H1 (cell line): ENCODE measurements around the gene CCDC47. TPM values are rescaled to one million over a fixed set of nuclear protein-coding genes. Genes with fewer than 3 reads are reported as not detected.

ENCODE experiments used
- CTCF ChIA-PET: fragments of 300-600 bp; sonication (Branson Sonifier 250); formaldehyde crosslinking; loops from one replicate; lab custom pipeline; 2021; ENCODE audit not compliant: partially characterized antibody; lab: Charles Lee
- POLR2A ChIA-PET: fragments of 300-600 bp; sonication (Branson Sonifier 250); formaldehyde crosslinking; loops from one replicate; lab custom pipeline; 2021; ENCODE audit warnings: inconsistent platforms; ENCODE audit not compliant: partially characterized antibody; lab: Charles Lee
- DNase-seq, 2 experiments: peaks; one replicate each; pipeline versions ENCODE4 v3.0.0 to v3.0.0-alpha.2; 2010 to 2022; ENCODE audit warnings: low spot score in 2 of 2, low read depth in 1 of 2, mixed read lengths in 1 of 2
- FAIRE-seq: peaks from 2 replicates; lab custom pipeline; 2011; peaks lifted over from hg19 to GRCh38; lab: Jason Lieb, UNC
- H2AFZ ChIP-seq: 2 replicates; pipeline ENCODE4 v1.8.1; 2012; ENCODE audit warnings: low read length, inconsistent platforms
- H2AK5ac ChIP-seq: 2 replicates; pipeline ENCODE4 v1.6.1; 2013; ENCODE audit warnings: low read depth, low read length
- H2BK120ac ChIP-seq: replicated peaks from 2 replicates; pipeline ENCODE3; 2013; ENCODE audit warnings: low read depth, low read length, inconsistent platforms
- H2BK12ac ChIP-seq: 2 replicates; pipeline ENCODE4 v1.6.1; 2013; ENCODE audit warnings: low read depth, low read length
- H2BK15ac ChIP-seq: 2 replicates; pipeline ENCODE4 v1.6.1; 2013; ENCODE audit warnings: low read length
- H2BK20ac ChIP-seq: 2 replicates; pipeline ENCODE4 v1.6.1; 2013; ENCODE audit warnings: low read length
- H2BK5ac ChIP-seq: 2 replicates; pipeline ENCODE4 v1.6.1; 2013; ENCODE audit warnings: low read depth, low read length
- H3K14ac ChIP-seq: 2 replicates; pipeline ENCODE4 v1.6.1; 2013; ENCODE audit warnings: inconsistent platforms; ENCODE audit not compliant: insufficient read length
- H3K18ac ChIP-seq: 2 replicates; pipeline ENCODE4 v1.6.1; 2013; ENCODE audit warnings: low read length; ENCODE audit errors: extremely low read depth
- H3K23ac ChIP-seq: 2 replicates; pipeline ENCODE4 v1.6.1; 2013; ENCODE audit warnings: inconsistent platforms; ENCODE audit not compliant: insufficient read length
- H3K23me2 ChIP-seq: 2 replicates; pipeline ENCODE4 v1.6.1; 2013; ENCODE audit warnings: low read depth, low read length
- H3K27ac ChIP-seq: 2 replicates; pipeline ENCODE4 v1.6.1; 2011; ENCODE audit warnings: low read depth, low read length, inconsistent platforms
- H3K27me3 ChIP-seq, 4 experiments: replicated peaks in 1 of 4; 1 replicate in 1 of 4; 2 replicates in 3 of 4; pipeline versions ENCODE4 v1.6.1 to v1.8.1; 2011 to 2013; ENCODE audit warnings: low read length in 3 of 4, mild to moderate bottlenecking in 3 of 4, inconsistent platforms in 2 of 4, mixed read lengths in 2 of 4, moderate library complexity in 1 of 4; ENCODE audit not compliant: control insufficient read depth in 3 of 4, insufficient read depth in 3 of 4; ENCODE audit errors: extremely low read depth in 1 of 4
- H3K36me3 ChIP-seq, 4 experiments: 2 replicates each; pipeline versions ENCODE4 v1.6.1 to v1.8.1; 2011 to 2013; ENCODE audit warnings: mild to moderate bottlenecking in 4 of 4, low read length in 3 of 4, moderate library complexity in 2 of 4, control low read depth in 1 of 4, inconsistent platforms in 1 of 4; ENCODE audit not compliant: insufficient read depth in 4 of 4, control insufficient read depth in 2 of 4
- H3K4ac ChIP-seq: replicated peaks from 2 replicates; pipeline ENCODE3; 2013; ENCODE audit warnings: low read length, low read depth, mixed read lengths, inconsistent platforms; ENCODE audit not compliant: insufficient read length
- H3K4me1 ChIP-seq, 4 experiments: replicated peaks in 1 of 4; 1 replicate in 1 of 4; 2 replicates in 3 of 4; pipeline versions ENCODE4 v1.6.1 to v1.8.1; 2011 to 2013; ENCODE audit warnings: low read length in 3 of 4, inconsistent platforms in 2 of 4, mixed read lengths in 1 of 4; ENCODE audit not compliant: insufficient read depth in 4 of 4, control insufficient read depth in 3 of 4
- H3K4me2 ChIP-seq, 2 experiments: 2 replicates each; pipeline versions ENCODE4 v1.6.1 to v1.8.1; 2011 to 2013; ENCODE audit warnings: low read depth in 2 of 2, low read length in 2 of 2, control low read depth in 1 of 2, inconsistent platforms in 1 of 2, mild to moderate bottlenecking in 1 of 2; ENCODE audit not compliant: insufficient read depth in 1 of 2
- H3K4me3 ChIP-seq, 4 experiments: fragments of 200-600, 300-600 bp in 1 of 4; sonication (generic), shearing (Covaris generic), sonication (Bioruptor Twin) in 1 of 4; 2 replicates each; pipeline versions ENCODE4 v1.5.1 to v1.8.1; 2011 to 2016; ENCODE audit warnings: low read length in 4 of 4, low read depth in 3 of 4, control low read depth in 2 of 4, inconsistent platforms in 2 of 4, mild to moderate bottlenecking in 2 of 4, mixed read lengths in 1 of 4, moderate library complexity in 1 of 4; ENCODE audit not compliant: insufficient read depth in 2 of 4; ENCODE audit errors: extremely low read depth in 1 of 4
- H3K56ac ChIP-seq: replicated peaks from 2 replicates; pipeline ENCODE3; 2013; ENCODE audit warnings: low read depth, mild to moderate bottlenecking, mixed read lengths, low read length, inconsistent platforms; ENCODE audit not compliant: insufficient read length
- H3K79me1 ChIP-seq: 2 replicates; pipeline ENCODE4 v1.6.1; 2013; ENCODE audit warnings: low read depth, low read length, control low read depth
- H3K79me2 ChIP-seq, 2 experiments: 2 replicates each; pipeline versions ENCODE4 v1.6.1 to v1.8.1; 2012 to 2013; ENCODE audit warnings: low read length in 2 of 2, mild to moderate bottlenecking in 2 of 2, inconsistent platforms in 1 of 2; ENCODE audit not compliant: insufficient read depth in 2 of 2, control insufficient read depth in 1 of 2
- H3K9ac ChIP-seq, 4 experiments: replicated peaks in 1 of 4; 1 replicate in 1 of 4; 2 replicates in 3 of 4; pipeline versions ENCODE4 v1.6.1 to v1.8.1; 2011 to 2013; ENCODE audit warnings: low read depth in 3 of 4, low read length in 3 of 4, control low read depth in 2 of 4, mild to moderate bottlenecking in 2 of 4, moderate library complexity in 2 of 4, inconsistent platforms in 1 of 4; ENCODE audit errors: extremely low read depth in 1 of 4
- H3K9me3 ChIP-seq, 2 experiments: 2 replicates each; pipeline versions ENCODE4 v1.6.1 to v1.8.1; 2012 to 2013; ENCODE audit warnings: mild to moderate bottlenecking in 2 of 2, moderate library complexity in 2 of 2, control low read depth in 1 of 2, inconsistent platforms in 1 of 2, low read depth in 1 of 2, low read length in 1 of 2, mixed read lengths in 1 of 2; ENCODE audit not compliant: insufficient read depth in 2 of 2
- H4K20me1 ChIP-seq, 2 experiments: replicated peaks in 1 of 2; 2 replicates each; pipeline versions ENCODE3 to v1.8.1; 2011 to 2013; ENCODE audit warnings: inconsistent platforms in 2 of 2, low read length in 2 of 2, mild to moderate bottlenecking in 1 of 2; ENCODE audit not compliant: insufficient read depth in 2 of 2, control insufficient read depth in 1 of 2
- H4K5ac ChIP-seq: 2 replicates; pipeline ENCODE4 v1.6.1; 2013; ENCODE audit warnings: low read length, low read depth, mixed read lengths, inconsistent platforms; ENCODE audit not compliant: insufficient read length
- H4K8ac ChIP-seq: 2 replicates; pipeline ENCODE4 v1.8.0; 2013; ENCODE audit warnings: mild to moderate bottlenecking, moderate library complexity, low read length, inconsistent platforms; ENCODE audit not compliant: insufficient read depth; ENCODE audit errors: extremely low read depth
- H4K91ac ChIP-seq: replicated peaks from 2 replicates; pipeline ENCODE3; 2013; ENCODE audit warnings: low read length, mixed read lengths, inconsistent platforms; ENCODE audit not compliant: insufficient read length
- BACH1 ChIP-seq: IDR thresholded peaks from 2 replicates; pipeline ENCODE4 v1.6.1; 2012; ENCODE audit warnings: low read length, improper control_type of control experiment
- BCL11A ChIP-seq, 2 experiments: IDR thresholded peaks; one replicate each; pipeline ENCODE4 v1.6.1; 2011; ENCODE audit warnings: low read depth in 2 of 2, low read length in 2 of 2, mild to moderate bottlenecking in 2 of 2
- CBX5 ChIP-seq: fragments of 300-800, 300-1000 bp; sonication (generic); IDR thresholded peaks from 2 replicates; pipeline ENCODE4 v1.7.1; 2016; ENCODE audit warnings: antibody characterized with exemption, low read length, low read depth
- CBX8 ChIP-seq: fragments of 300-800, 300-1000 bp; sonication (generic); IDR thresholded peaks from 2 replicates; pipeline ENCODE4 v1.7.1; 2016; ENCODE audit warnings: low read depth, low read length, borderline replicate concordance
- CEBPB ChIP-seq: IDR thresholded peaks from 2 replicates; pipeline ENCODE4 v1.6.1; 2012; ENCODE audit warnings: low read depth, low read length
- CHD2 ChIP-seq: IDR thresholded peaks from 2 replicates; pipeline ENCODE4 v1.6.1; 2012; ENCODE audit warnings: low read length, improper control_type of control experiment
- GTF2F1 ChIP-seq: IDR thresholded peaks from 2 replicates; pipeline ENCODE4 v1.6.1; 2012; ENCODE audit warnings: low read depth, low read length, improper control_type of control experiment, borderline replicate concordance
- KDM5A ChIP-seq: fragments of 200-600 bp; IDR thresholded peaks from 2 replicates; pipeline ENCODE4 v1.7.1; 2012; ENCODE audit warnings: mild to moderate bottlenecking, low read length, inconsistent platforms, mixed read lengths
- NANOG ChIP-seq: IDR thresholded peaks from 2 replicates; pipeline ENCODE4 v1.6.1; 2011; ENCODE audit warnings: low read length, low read depth, mild to moderate bottlenecking, inconsistent platforms; ENCODE audit not compliant: insufficient read depth, poor library complexity, severe bottlenecking
- POLR2A ChIP-seq, 2 experiments: IDR thresholded peaks; 1 replicate in 1 of 2; 2 replicates in 1 of 2; pipeline ENCODE4 v1.6.1; 2011; ENCODE audit warnings: low read depth in 2 of 2, low read length in 2 of 2, mild to moderate bottlenecking in 2 of 2; ENCODE audit errors: control extremely low read depth in 1 of 2
- SIN3A ChIP-seq, 2 experiments: IDR thresholded peaks in 1 of 2; conservative IDR thresholded peaks in 1 of 2; 2 replicates each; pipeline ENCODE4 v1.6.1; 2011 to 2012; ENCODE audit warnings: low read length in 2 of 2, improper control_type of control experiment in 1 of 2, low read depth in 1 of 2, mild to moderate bottlenecking in 1 of 2
- SIX5 ChIP-seq: IDR thresholded peaks from 2 replicates; pipeline ENCODE4 v1.6.1; 2011; ENCODE audit warnings: mild to moderate bottlenecking, low read depth, low read length
- SP2 ChIP-seq: IDR thresholded peaks from 2 replicates; pipeline ENCODE4 v1.6.1; 2012; ENCODE audit warnings: mild to moderate bottlenecking, low read length, inconsistent platforms
- TAF1 ChIP-seq: IDR thresholded peaks from 2 replicates; pipeline ENCODE4 v1.6.1; 2011; ENCODE audit warnings: mild to moderate bottlenecking, low read depth, low read length
- TEAD4 ChIP-seq: IDR thresholded peaks from 2 replicates; pipeline ENCODE4 v1.6.1; 2012; ENCODE audit warnings: low read depth, low read length, inconsistent platforms, mixed read lengths
- ZNF274 ChIP-seq: IDR thresholded peaks from 2 replicates; pipeline ENCODE4 v1.7.0; 2012; ENCODE audit warnings: low read length, borderline replicate concordance; ENCODE audit errors: extremely low read depth
- WGBS, 2 experiments: shearing (Covaris generic) in 1 of 2; methylation state at CpG; one replicate each; pipeline versions ENCODE4 v1.1.6 to v1.1.7; 2013 to 2015; ENCODE audit warnings: low lambda C conversion rate in 2 of 2, mixed read lengths in 2 of 2, inconsistent platforms in 1 of 2, low coverage in 1 of 2, missing lambda C conversion rate in 1 of 2; ENCODE audit not compliant: insufficient replicate concordance in 2 of 2, insufficient coverage in 1 of 2, insufficient read length in 1 of 2; ENCODE audit errors: extremely low coverage in 1 of 2, missing lambda C conversion rate in 1 of 2; 5-methylcytosine and 5-hydroxymethylcytosine counted together
- polyA plus RNA-seq, 7 experiments: library from polyadenylated mRNA; depleted of rRNA in 3 of 7; stranded (reverse) in 5 of 7; unstranded in 2 of 7; fragments of >200 nt in 5 of 7; fragments of 200-250 nt in 2 of 7; gene quantifications; 1 replicate in 5 of 7; 2 replicates in 1 of 7; 4 replicates in 1 of 7; pipeline versions ENCODE4 v1.2.1 to v1.2.3, GENCODE V29; 2011 to 2013; ENCODE audit warnings: missing spikeins in 2 of 7, mixed read lengths in 2 of 7
- total RNA-seq: library from RNA; stranded (reverse); fragmentation: NEBNext Ultra II Directional; extraction: Animal tissue kit (Norgen Biotek cat#: 25700); gene quantifications from 2 replicates; pipeline ENCODE4 v1.2.1, GENCODE V29; 2021

Gene CCDC47
- total and polyA plus RNA-seq, 2 of the 8 experiments (the other 6 are each of a cell fraction or from before 2014, with no cell fraction given), result 21.2 to 83.1 TPM

DNA sequence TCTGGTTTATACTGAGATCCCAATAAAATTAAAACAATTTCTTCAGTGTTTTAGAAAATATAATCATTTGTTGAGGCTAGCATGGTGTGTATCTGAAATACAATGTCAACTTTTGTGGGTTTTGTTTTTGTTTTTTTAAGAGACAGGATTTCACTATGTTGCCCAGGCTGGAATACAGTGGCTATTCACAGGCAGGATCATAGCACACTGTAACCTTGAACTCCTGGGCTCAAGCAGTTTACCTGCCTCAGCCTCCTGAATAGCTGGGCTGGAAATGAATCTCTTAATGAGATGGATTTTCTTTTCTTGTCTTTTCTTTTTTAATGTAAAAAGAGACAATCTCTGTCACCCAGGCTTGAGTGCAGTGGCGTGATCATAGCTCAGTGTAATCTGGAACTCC is 12.7 kb upstream of the CCDC47 start:
- H3K18ac ChIP-seq, result no peak overlapping the region
- no peak overlapping the region for H2BK12ac ChIP-seq
- no peak overlapping the region for H3K4me3 ChIP-seq
- H3K9ac ChIP-seq, result no peak overlapping the region
- no peak overlapping the region for H2BK20ac ChIP-seq
- H3K79me1 ChIP-seq, result peaks cover 4% of the 10 kb centered on the region; the same call in 1 of the 2 replicates
- H3K9me3 ChIP-seq, result no peaks in the 10 kb centered on the region
- H3K4me1 ChIP-seq, result no peaks in the 10 kb centered on the region
- no peak overlapping the region for H3K4me2 ChIP-seq
- H2AK5ac ChIP-seq, result no peak overlapping the region
- H3K23ac ChIP-seq, result no peak overlapping the region
- H2BK5ac ChIP-seq, result no peak overlapping the region
- FAIRE-seq, result no peak
- H4K5ac ChIP-seq, result no peak overlapping the region
- 79% methylated on average over 1 of the region's 1 CpG; no CpG with 5 or more reads in 1 of the 2 experiments for WGBS, 2 experiments
- H2AFZ ChIP-seq, result no peak overlapping the region
- H4K20me1 ChIP-seq, result peaks cover 9 to 13% of the 10 kb centered on the region in 2 experiments
- no peak overlapping the region for H2BK120ac ChIP-seq
- H3K56ac ChIP-seq, result no peak overlapping the region
- POLR2A ChIA-PET, result interaction anchor here (0.9 to 24.4 kb wide), 4 partner anchors 12 to 39 kb away, joined by 3 to 481 read pairs (median 53); partner anchors contain the start of genes CCDC47, DDX42, FTSJ3 and PSMC5
- CTCF ChIA-PET, result no interaction called here
- H3K27me3 ChIP-seq, result no peaks in the 10 kb centered on the region
- H3K14ac ChIP-seq, result no peak overlapping the region
- H2BK15ac ChIP-seq, result no peak overlapping the region
- no peak for DNase-seq
- H4K8ac ChIP-seq, result no peak overlapping the region
- H4K91ac ChIP-seq, result no peak overlapping the region
- peaks cover 9 to 72% of the 10 kb centered on the region in 2 experiments for H3K79me2 ChIP-seq
- no peak overlapping the region for H3K4ac ChIP-seq
- no peak overlapping the region for H3K27ac ChIP-seq
- H3K23me2 ChIP-seq, result no peaks in the 10 kb centered on the region; the same call in 1 of the 2 replicates
- H3K36me3 ChIP-seq, result peaks cover 8 to 56% (median 39%) of the 10 kb centered on the region in 4 experiments
- TF ChIP-seq POLR2A (IDR thresholded peaks at IDR 0.05; ENCODE audit: control extremely low read depth in 1 of 2, low read depth in 2 of 2, low read length in 2 of 2), result no peak
- TF ChIP-seq TAF1, result no peak
- TF ChIP-seq CBX5, result no peak
- TF ChIP-seq BACH1, result no peak
- no peak for TF ChIP-seq GTF2F1
- no peak for TF ChIP-seq SIN3A (conservative IDR thresholded peaks at IDR 0.05 in 1 of 2, IDR thresholded peaks at IDR 0.05 in 1 of 2; ENCODE audit: low read depth in 1 of 2, low read length in 2 of 2)
- no peak for TF ChIP-seq ZNF274
- TF ChIP-seq CEBPB, result no peak
- TF ChIP-seq TEAD4, result no peak
- no peak for TF ChIP-seq SP2
- no peak for TF ChIP-seq NANOG
- no peak for TF ChIP-seq BCL11A (IDR thresholded peaks at IDR 0.05; ENCODE audit: low read depth in 2 of 2, low read length in 2 of 2)
- no peak for TF ChIP-seq CBX8
- TF ChIP-seq SIX5, result no peak
- TF ChIP-seq KDM5A, result no peak
- TF ChIP-seq CHD2, result no peak
